Lower lobe of right lung (tissue), 2 donors: ENCODE measurements around the gene PSMC3IP. TPM values are rescaled to one million over a fixed set of nuclear protein-coding genes. Genes with fewer than 3 reads are reported as not detected.
"Not testable (repeated sequence)": the region's sequence is repeated elsewhere in the genome, so short reads cannot be mapped to it uniquely, and the experiment has no call there.

Experiments
- ATAC-seq, 2 donors: fragments of 200-7000 bp; cut with Tn5 transposase; one replicate each; pipeline ENCODE4 v1.9.1; 2020 to 2022; ENCODE audit warnings: mild to moderate bottlenecking in 2 of 2, moderate library complexity in 2 of 2
- DNase-seq: peaks from one replicate; pipeline ENCODE4 v3.0.0-alpha.2; 2020
- H3K27ac ChIP-seq: fragments of 200-600 bp; one replicate; pipeline ENCODE4 v1.8.0; 2022
- H3K27me3 ChIP-seq: fragments of 200-600 bp; one replicate; pipeline ENCODE4 v1.8.0; 2022; ENCODE audit warnings: low read depth
- H3K36me3 ChIP-seq: fragments of 200-600 bp; one replicate; pipeline ENCODE4 v1.8.0; 2022; ENCODE audit warnings: mild to moderate bottlenecking
- H3K4me1 ChIP-seq: fragments of 200-600 bp; one replicate; pipeline ENCODE4 v1.8.0; 2022
- H3K4me3 ChIP-seq: fragments of 200-600 bp; one replicate; pipeline ENCODE4 v1.8.0; 2022; ENCODE audit warnings: mild to moderate bottlenecking
- H3K9me3 ChIP-seq: fragments of 200-600 bp; one replicate; pipeline ENCODE4 v1.8.0; 2022
- intact Hi-C: fragments of 100-400 bp; cut with DNase I; formaldehyde crosslinking; loops from one replicate; pipeline ENCODE4 v1.11.0; 2022
- total RNA-seq: library from RNA; stranded (reverse); fragmentation: NEBNext Ultra II Directional; extraction: Animal tissue kit (Norgen Biotek cat#: 25700); gene quantifications from one replicate; pipeline ENCODE4 v1.2.1, GENCODE V29; 2021
- TF ChIP-seq, protein P1 (sequence below): fragments of 200-600 bp; IDR thresholded peaks from one replicate; pipeline ENCODE4 v1.8.0; 2022; ENCODE audit warnings: antibody characterized with exemption, mild to moderate bottlenecking
- donor health status: DM: no; HTN: yes; CAD: no; lungs with severe emphysema.

PSMC3IP gene
- total RNA-seq, 1 donor from 2014 or later, result 4.8 TPM

DNA sequence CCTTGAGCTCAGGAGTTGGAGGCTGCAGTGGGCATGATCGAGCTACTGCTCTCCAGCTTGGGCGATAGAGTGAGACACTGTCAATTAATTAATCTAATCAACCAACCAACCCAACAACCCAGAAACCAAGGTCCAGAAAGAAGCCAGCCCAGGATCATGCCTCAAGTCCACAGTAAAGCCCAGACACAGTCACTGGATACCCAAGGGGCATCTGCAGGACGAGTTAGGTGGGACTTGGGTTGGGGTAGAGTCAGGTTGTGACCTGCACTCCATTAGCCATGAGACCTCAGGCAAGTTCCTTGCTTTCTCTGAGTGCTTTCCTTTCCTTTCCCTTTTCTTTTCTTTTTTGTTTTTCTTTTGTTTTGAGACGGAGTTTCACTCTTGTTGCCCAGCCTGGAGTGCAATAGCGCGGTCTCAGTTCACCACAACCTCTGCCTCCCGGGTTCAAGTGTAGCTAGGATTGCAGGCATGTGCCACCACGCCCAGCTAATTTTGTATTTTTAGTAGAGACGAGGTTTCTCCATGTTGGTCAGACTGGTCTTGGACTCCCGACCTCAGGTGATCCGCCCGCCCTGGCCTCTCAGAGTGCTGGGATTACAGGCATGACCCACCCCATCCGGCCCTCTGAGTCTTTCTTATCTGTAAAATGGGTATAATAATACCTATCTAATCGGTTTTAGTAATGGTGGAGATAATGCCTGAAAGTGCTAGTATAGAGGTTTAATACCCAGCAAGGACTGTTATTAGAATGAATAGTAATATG, 28.4 kb downstream of the PSMC3IP start:
- Histone ChIP-seq H3K36me3 (peaks cover 16% of the 10 kb centered on the region), H3K9me3 (no peaks in the 10 kb centered on the region), H3K27me3 (no peaks in the 10 kb centered on the region), H3K4me3 (no peak overlapping the region), H3K27ac (no peak overlapping the region), H3K4me1 (peaks cover 15% of the 10 kb centered on the region)
- no peak for ATAC-seq
- DNase-seq, result no peak
- intact Hi-C loops, result no loop called here
- TF ChIP-seq, protein P1, sequence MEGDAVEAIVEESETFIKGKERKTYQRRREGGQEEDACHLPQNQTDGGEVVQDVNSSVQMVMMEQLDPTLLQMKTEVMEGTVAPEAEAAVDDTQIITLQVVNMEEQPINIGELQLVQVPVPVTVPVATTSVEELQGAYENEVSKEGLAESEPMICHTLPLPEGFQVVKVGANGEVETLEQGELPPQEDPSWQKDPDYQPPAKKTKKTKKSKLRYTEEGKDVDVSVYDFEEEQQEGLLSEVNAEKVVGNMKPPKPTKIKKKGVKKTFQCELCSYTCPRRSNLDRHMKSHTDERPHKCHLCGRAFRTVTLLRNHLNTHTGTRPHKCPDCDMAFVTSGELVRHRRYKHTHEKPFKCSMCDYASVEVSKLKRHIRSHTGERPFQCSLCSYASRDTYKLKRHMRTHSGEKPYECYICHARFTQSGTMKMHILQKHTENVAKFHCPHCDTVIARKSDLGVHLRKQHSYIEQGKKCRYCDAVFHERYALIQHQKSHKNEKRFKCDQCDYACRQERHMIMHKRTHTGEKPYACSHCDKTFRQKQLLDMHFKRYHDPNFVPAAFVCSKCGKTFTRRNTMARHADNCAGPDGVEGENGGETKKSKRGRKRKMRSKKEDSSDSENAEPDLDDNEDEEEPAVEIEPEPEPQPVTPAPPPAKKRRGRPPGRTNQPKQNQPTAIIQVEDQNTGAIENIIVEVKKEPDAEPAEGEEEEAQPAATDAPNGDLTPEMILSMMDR, result no peak

DNA sequence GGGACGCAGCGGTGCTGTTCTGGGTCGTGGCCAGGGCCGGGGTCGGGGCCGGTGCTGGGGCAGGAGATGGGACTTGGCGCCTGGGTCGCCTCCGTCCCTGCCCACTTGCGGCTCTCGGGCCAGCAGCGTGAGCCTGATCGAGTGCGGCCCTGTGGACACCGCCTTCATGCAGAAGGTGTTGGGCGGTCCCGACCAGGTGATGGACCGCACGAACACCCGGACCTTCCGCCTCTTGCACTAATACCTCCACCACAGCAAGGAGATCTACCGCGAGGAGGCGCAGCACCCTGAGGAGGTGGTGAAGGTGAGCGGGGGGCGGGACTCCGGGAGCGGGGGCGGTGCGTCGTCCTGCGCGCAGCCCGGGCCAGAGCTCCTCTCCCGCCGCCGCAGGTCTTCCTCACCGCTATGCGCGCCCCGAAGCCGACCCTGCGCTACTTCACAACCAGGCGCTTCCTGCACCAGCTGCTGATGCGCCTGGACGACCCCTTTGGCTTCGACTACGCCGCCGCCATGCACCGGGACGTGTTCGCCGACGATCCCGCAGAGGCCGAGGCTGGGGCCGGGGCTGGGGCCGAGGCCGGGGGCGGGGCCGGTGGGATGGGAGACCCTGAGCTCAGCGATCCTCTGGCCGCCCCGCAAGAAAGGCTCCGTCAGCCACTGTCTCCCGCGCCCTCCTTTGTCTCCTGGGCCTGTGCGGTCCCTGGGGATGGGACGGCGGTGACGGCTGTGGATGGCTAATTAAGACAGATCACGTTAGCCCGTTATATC, 29.3 kb downstream of the PSMC3IP start:
- H3K4me1 ChIP-seq, result peaks cover 6% of the 10 kb centered on the region
- no peaks in the 10 kb centered on the region for H3K9me3 ChIP-seq
- H3K4me3 ChIP-seq, result peak overlapping the region; percentile 42
- ATAC-seq (peak; percentile 88 to 93), DNase-seq (peak; percentile 89)
- TF ChIP-seq, protein P1, result peak; percentile 38
- no peaks in the 10 kb centered on the region for H3K27me3 ChIP-seq
- no peak overlapping the region for H3K27ac ChIP-seq
- intact Hi-C loops, result no loop called here
- H3K36me3 ChIP-seq, result peaks cover 24% of the 10 kb centered on the region

DNA sequence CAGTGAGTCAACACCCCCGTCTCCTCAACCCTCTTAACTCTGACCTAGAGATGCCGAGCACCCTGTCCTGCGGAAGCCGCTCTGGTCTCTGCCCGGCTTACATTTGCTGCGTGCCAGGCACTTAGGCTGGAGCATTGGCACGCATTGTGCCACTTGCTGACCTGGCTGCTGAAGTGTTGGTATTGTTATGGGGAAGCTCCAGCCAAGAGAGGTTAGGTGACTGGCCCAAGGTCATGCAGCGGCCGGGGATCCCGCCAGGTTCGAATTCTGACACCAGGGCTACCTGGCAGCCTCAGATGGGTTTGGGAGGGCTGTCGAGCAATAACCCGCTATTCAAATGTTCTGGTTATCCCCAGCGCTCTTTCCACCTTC, 29.8 kb downstream of the PSMC3IP start:
- H3K4me3 ChIP-seq, result no peak overlapping the region
- no peaks in the 10 kb centered on the region for H3K9me3 ChIP-seq
- ATAC-seq (no peak), DNase-seq (no peak)
- TF ChIP-seq, protein P1, result no peak
- no peak overlapping the region for H3K27ac ChIP-seq
- H3K27me3 ChIP-seq, result no peaks in the 10 kb centered on the region
- intact Hi-C loops, result no loop called here
- H3K36me3 ChIP-seq, result peaks cover 26% of the 10 kb centered on the region
- H3K4me1 ChIP-seq, result peaks cover 4% of the 10 kb centered on the region

DNA sequence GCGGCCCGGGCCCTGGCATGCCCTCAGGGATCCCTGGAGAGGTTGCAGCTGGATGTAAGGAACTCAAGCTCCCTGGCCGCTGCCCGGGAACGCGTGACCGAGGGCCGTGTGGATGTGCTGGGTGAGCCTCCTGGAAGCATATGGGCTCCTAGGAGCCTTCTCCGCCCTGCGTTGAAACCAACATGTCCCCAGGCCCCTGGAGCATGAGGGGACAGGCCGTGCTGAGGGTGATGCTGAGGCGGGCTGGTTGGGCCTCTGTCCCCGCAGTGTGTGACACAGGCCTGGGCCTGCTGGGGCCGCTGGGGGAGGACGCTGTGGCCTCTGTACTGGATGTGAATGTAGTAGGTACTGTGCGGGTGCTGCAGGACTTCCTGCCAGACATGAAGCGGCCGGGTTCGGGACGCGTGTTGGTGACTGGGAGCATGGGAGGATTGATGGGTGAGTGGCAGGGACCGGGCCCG, 30.5 kb downstream of the PSMC3IP start:
- intact Hi-C loops, result no loop called here
- ATAC-seq, result no peak

DNA sequence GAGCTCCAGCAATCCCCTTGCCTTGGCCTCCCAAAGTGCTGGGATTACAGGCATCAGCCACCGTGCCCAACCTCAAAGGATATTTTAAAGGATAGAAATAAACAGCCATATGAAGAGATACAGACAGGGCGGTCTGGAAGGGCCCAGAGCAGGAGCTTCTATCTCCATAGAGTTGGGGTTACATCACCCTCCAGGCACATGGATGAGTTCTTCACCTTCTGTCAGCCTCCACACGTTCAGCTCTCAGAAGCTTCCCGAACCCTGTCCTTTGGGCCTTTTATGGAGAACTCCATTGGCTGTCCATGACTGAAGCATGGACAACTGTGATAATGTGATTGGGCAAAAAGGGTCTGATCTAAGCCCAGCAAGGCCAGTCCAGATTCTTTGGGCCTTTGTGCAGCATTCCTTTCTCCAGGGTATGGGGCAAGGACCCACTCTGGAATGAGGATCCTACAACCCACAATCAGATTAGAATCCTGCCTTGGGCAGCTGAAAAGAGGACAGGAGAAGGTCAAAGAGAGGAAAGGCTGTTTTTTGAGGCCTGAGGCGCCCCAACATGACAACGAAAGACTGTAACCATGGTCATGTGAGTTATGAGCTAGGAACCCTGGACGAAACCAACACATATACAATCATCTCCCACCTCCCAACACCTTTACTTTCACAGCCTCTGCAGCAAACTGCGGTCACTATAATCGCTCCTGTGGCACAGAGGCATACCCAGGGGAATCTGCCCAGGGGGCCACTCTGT, 31.6 kb downstream of the PSMC3IP start:
- H3K4me1 ChIP-seq, H3K27me3 ChIP-seq, intact Hi-C loops, DNase-seq, H3K27ac ChIP-seq, H3K4me3 ChIP-seq, ATAC-seq, H3K9me3 ChIP-seq: not testable (repeated sequence)
- peaks cover 43% of the 10 kb centered on the region for H3K36me3 ChIP-seq

More for the DNA sequence above, 30.5 kb downstream of the PSMC3IP start:
- H3K9me3 ChIP-seq, result no peaks in the 10 kb centered on the region
- H3K4me3 ChIP-seq, result no peak overlapping the region
- no peaks in the 10 kb centered on the region for H3K27me3 ChIP-seq
- peaks cover 4% of the 10 kb centered on the region for H3K4me1 ChIP-seq
- peaks cover 32% of the 10 kb centered on the region for H3K36me3 ChIP-seq
- TF ChIP-seq, protein P1, result no peak
- no peak overlapping the region for H3K27ac ChIP-seq
- no peak for DNase-seq
